GM13976 (cell line): ENCODE data around the gene APOA1.

Source experiments
- DNase-seq: peaks from one replicate; pipeline ENCODE4 v3.0.0; 2012; ENCODE audit warnings: low spot score
- CTCF ChIP-seq: IDR thresholded peaks from 2 replicates; pipeline ENCODE4 v1.5.1; 2012; ENCODE audit warnings: borderline replicate concordance, mild to moderate bottlenecking; ENCODE audit not compliant: insufficient read depth; ENCODE audit errors: extremely low read depth, missing control alignments, control extremely low read depth
- in situ Hi-C: fragments of 300-500 bp; cut with MboI; formaldehyde crosslinking; loops from one replicate; pipeline ENCODE4 v1.12.0; 2022; ENCODE audit warnings: low sequenced_read_pairs, mixed read lengths, inconsistent platforms; ENCODE audit not compliant: unreplicated experiment

The APOA1 gene

GRCh38 chr11:116847612-116848011 lies 10.2 kb upstream of the APOA1 start:
- TF ChIP-seq CTCF = no peak
- in situ Hi-C loops = no loop called here

GRCh38 chr11:116844722-116845121 lies 7.3 kb upstream of the APOA1 start:
- no peak for TF ChIP-seq CTCF
- in situ Hi-C loops = no loop called here
- no peak for DNase-seq

More at GRCh38 chr11:116847612-116848011, 10.2 kb upstream of the APOA1 start:
- no peak for DNase-seq

- no peak for DNase-seq
- no peak for TF ChIP-seq CTCF
- in situ Hi-C loops = no loop called here
Observed at GRCh38 chr11:116843661-116844060, 6.2 kb upstream of the APOA1 start.

- no peak for TF ChIP-seq CTCF
- DNase-seq = no peak
- in situ Hi-C loops = no loop called here
Observed at GRCh38 chr11:116842909-116843308, 5.5 kb upstream of the APOA1 start.

- TF ChIP-seq CTCF = no peak
- in situ Hi-C loops = no loop called here
- DNase-seq = no peak
Observed at GRCh38 chr11:116842117-116842516, 4.7 kb upstream of the APOA1 start.

- no peak for TF ChIP-seq CTCF
- no peak for DNase-seq
- in situ Hi-C loops = no loop called here
Observed at GRCh38 chr11:116840746-116841296, 3.4 kb upstream of the APOA1 start.
